NCI-H1417 (cell line): ENCODE results near the gene PFDN2.

Experiments used
- DNase-seq, 3 experiments: peaks; one replicate each; lab custom pipeline; 2025; lab: John Stamatoyannopoulos, UW

The PFDN2 gene

DNA sequence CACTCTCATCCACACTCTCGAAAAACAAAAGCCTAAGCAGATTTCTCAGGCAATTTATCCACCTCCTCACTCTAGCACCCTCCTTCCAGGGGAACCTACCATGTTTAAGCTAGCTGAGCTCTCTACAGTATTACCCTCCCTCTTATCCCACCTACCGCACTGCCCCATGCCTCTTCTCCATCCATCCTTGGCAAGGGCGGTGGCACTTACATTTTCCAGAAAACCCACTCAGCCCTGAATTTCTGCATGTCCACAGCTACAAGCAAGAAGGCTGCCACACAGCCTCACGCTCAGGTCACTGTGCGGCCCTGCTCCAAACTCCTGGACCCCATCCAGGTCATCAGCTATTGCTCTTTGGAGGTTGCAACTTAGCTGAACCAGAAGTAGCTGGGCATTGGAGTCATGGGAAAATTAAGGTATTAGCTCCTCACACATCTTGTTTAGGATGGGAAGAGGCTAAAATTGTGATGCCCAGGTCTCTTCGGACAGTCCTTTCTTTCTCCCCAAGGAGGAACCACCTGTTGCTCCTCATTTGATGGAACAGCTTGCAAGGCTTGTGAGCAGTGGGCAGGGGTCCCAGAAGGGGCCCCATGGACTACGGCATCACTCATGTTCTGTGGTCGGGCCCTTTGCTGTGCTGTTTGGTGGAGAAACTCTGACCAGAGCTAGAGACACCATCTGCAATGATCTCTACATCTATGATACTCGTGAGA is 18.6 kb downstream of the PFDN2 start:
- DNase-seq, result no peak

DNA sequence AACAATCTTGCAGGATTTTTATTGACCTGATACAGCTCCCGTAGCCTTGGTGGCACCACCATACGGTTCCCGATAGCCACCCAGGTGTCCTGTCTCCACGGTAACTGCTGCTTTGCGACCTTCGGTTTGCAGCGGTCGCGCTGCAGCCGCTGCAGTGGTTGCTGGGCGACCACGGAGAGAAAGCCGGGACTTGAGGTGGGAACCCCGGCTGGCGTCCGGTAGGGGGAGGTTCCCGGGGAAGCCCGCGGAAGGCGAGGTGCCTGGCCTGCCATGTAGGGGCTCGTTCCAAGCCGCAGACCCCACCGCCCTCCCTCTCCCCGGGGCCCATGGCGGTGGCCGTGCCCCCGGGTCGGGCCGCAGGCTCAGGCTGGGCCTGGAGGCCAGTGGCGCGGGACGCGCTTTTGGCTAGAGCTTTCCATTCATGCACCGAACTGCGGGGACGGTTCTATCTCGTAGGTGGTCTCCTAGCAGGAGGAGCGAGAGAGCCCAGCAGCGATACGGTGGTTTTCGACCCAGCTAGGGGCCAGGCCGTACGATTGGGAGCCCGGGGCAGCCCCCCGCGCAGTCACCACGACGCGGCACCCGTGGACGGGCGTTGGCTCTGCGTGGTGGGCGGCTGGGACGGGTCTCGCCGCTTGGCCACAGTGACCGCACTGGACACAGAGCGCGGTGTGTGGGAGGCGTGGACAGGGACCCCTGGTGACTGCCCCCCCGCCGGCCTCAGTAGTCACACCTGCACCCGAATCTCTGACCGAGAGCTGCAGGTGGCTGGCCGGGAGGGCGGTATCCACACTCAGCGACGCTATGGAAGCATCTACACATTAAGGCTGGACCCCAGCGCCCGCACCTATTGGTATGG is 19.4 kb downstream of the PFDN2 start, which contains the start of gene KLHDC9:
TSS of gene KLHDC9 (plus strand) at position 152 of the 859 bp plus-strand sequence. CDS start at position 327, 175 bp downstream.
- DNase-seq, result peak; percentile 94 to 98 (median 96)

DNA sequence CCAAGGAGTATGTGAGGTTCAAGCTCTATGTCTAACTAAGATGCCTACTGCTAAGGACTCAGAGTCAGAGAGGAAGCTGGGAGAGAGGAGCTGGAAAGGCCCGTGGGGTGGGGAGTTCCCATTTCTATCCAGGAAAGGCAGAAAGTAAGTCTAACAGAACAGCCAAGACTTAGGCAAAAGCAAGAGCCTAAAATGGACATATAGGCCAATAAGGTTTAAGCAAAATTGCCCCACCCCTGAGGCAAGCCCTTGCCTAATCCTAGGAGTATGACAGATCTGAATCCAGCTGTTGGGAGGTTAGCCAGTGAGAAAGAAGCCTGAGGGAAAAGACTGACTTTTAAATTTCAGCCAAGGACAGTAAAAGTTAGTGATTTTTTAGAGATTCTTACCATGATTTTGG is 21.3 kb downstream of the PFDN2 start:
- DNase-seq, result no peak

GRCh38 chr1:161096015-161096414 is 21.8 kb downstream of the PFDN2 start:
- DNase-seq, result no peak

GRCh38 chr1:161095230-161095629 is 22.6 kb downstream of the PFDN2 start:
- no peak for DNase-seq

GRCh38 chr1:161094481-161094880 is 23.4 kb downstream of the PFDN2 start:
- DNase-seq, result no peak

DNA sequence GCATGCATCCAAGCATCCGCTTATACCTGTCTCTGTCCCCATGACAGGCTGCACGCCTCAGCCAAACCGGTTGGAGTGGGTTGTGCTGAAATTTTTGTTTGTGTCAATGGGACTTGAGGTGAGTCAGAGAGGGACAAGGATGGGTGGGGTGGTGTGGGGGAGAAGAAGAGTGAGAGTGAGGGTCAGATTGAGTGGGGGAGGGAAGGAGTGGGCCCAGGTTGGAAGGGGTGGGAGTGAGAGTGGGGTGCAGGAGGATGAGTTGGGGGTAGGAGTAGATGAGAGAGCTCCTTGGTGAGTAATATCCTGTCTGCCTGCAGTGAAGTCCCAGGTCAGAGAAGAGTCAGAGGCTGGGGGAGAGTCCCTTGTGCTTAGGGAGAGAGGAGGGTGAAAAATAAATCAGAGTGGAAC is 25.2 kb downstream of the PFDN2 start:
- DNase-seq, result no peak

GRCh38 chr1:161091796-161092507 is 25.9 kb downstream of the PFDN2 start:
- no peak for DNase-seq

GRCh38 chr1:161091093-161091492 is 26.7 kb downstream of the PFDN2 start:
- no peak for DNase-seq

- no peak for DNase-seq
Measured at GRCh38 chr1:161090617-161091016, 27.2 kb downstream of the PFDN2 start.

GRCh38 chr1:161089938-161090337 is 27.9 kb downstream of the PFDN2 start:
- no peak for DNase-seq

DNA sequence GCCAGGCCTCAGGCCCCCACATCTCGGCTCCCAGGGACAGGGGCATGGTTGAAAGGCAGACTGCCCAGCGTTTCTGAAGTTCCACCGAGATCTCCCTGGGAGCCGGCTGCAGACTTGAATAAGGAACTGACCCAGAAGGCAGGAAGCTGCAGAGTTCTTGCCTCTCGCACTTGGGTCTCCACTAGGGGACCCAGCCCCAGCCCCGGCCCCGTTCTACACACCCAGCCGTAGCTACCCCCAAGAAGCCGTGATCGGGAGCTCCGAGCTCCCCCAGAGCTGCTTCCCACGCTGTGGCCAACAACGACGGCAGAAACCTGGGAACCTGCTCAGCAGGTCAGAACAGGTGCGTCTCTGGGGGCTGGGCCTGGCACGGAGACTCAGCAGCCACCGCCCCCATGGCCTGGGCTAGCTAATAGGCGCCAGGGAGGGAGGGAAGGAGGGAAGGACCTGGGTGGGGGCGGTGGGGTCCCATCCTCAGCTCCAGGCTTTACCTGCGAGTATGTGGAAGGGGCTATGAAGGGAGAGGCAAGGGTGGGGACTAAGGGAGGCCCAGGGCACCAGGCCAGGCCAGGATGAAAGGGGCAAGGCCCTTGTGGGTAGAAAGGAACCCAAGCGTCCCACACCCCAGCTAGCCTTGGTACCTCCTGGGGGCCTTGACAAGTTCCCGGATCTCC is 28.4 kb downstream of the PFDN2 start, which contains the start of gene NECTIN4:
TSS of gene NECTIN4 (minus strand) at position 308 of the 674 bp plus-strand sequence. CDS start at position 46, 262 bp downstream.
- peak in 1 of 3 experiments; percentile 6 for DNase-seq

GRCh38 chr1:161088587-161089110 is 29.2 kb downstream of the PFDN2 start:
- DNase-seq, result no peak

- no peak for DNase-seq
Measured at GRCh38 chr1:161086457-161086856, 31.4 kb downstream of the PFDN2 start.

DNA sequence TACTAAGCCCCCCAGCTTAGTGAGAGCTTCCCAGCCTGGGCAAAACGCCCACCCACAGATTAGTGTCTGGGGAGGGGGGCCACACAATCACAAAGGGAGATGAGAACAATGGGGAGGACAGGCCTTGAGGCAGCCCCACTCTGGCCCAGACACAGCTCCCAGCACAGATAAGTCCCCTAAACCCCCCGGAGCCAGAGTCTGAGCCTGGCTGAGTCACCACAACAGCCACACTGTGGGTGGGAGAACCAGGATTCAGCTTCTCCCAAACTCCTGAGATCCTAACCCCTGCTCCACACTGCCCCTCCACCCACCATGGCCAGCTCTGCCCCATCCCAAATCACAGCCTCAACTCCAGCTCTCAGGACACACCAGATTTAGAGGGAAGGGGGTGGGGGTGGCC is 32.7 kb downstream of the PFDN2 start:
- no peak for DNase-seq

DNA sequence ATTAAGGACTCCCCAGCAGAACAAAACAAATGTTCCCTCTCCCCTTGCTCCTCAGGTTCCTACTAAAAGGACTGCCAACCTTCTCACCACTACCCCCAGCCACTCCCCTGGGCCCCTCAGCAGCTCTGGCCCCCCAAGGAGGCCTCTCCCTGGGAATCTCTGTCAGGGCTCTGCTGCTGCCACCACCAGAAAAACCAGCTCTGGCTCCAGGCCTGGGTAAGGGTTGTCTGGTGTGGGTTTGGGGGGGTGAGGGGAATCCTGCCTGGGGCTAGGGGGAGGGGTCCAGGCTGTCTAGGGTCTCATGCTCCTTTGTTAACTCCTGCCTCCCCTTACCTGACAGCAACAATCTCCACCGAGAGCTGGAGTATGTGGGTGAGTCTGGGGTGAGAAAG is 33.2 kb downstream of the PFDN2 start:
- no peak for DNase-seq

- no peak for DNase-seq
Measured at GRCh38 chr1:161083748-161084596, 33.9 kb downstream of the PFDN2 start.

DNA sequence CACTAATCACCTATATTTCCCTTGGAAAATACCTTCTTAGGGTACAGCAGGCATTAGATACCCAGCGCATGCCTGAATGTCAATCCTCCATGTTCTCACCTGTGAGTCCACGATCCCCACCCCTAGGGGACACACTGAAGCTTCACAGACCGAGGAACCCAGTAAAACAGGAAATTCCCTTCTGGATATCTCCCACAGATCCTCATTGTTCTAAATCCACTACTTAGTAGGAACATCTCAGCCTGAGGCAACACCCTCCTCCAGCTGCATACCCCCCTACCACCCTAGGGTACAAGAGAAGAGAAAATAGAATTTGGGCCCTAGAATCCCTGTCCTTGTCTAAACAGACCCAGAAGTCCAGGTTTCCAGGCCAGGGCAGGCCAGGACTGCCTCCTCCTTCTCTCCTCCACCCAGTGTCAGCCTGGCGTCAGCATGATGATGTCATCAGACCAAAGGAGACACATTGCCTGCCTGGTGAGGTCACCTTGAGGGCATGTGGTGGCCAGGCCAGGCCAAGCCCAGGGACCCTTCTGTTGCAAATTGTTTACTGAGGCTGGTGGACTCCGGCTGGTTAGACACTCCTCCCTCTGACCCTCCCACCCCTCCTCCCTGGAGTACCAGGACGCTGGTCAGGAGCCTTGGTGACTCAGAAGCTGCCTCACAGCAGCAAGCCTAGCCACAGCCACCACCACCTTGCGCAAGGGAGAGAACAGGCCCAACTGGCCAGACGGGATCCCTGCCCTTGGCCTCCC is 34.7 kb downstream of the PFDN2 start:
- DNase-seq, result no peak

DNA sequence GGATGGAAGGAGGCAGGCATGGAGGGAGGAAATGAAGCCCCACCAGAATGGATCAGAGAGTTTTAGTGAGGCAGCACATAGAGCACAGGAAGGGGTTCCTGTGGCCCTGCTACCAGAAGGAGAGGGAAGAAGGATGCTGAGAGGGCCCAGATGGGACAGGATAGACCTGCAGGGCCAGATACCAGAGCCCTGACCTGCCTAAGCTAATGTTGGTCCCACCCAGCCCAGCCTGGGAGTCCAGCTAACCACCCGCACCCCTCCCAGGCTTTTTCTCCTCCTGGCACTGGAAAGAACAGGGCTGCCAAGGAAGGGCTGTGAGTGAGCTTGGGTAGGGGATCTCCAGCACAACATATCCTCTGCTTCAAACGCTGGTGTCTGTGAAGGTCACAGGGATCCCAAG is 35.4 kb downstream of the PFDN2 start:
- DNase-seq, result no peak

GRCh38 chr1:161081519-161081918 is 36.3 kb downstream of the PFDN2 start:
- no peak for DNase-seq
